GM03348 (cell line): ENCODE results near the gene FPGS.

ENCODE experiments used
- DNase-seq: peaks from one replicate; pipeline ENCODE4 v3.0.0; 2012; ENCODE audit warnings: low spot score

FPGS gene

DNA sequence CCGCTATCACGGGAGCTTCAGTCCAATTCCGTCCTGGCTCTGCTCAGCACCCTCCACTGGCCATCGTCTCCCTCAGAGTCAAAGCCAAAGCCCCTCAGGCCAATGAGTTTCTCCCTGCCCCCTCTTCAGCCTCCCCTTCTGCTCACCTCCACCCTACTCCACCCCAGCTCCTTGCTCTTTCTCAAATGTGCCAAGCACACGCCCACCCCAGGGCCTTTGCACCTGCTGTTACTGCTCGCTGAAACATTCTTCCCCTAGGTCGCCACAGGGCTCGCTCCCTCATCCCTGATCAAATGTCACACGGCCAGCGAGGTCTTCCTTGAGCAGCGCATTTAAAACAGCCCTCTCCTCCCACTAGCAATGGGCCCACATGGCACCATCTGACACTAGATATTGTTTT, 58.1 kb downstream of the FPGS start:
- no peak for DNase-seq

DNA sequence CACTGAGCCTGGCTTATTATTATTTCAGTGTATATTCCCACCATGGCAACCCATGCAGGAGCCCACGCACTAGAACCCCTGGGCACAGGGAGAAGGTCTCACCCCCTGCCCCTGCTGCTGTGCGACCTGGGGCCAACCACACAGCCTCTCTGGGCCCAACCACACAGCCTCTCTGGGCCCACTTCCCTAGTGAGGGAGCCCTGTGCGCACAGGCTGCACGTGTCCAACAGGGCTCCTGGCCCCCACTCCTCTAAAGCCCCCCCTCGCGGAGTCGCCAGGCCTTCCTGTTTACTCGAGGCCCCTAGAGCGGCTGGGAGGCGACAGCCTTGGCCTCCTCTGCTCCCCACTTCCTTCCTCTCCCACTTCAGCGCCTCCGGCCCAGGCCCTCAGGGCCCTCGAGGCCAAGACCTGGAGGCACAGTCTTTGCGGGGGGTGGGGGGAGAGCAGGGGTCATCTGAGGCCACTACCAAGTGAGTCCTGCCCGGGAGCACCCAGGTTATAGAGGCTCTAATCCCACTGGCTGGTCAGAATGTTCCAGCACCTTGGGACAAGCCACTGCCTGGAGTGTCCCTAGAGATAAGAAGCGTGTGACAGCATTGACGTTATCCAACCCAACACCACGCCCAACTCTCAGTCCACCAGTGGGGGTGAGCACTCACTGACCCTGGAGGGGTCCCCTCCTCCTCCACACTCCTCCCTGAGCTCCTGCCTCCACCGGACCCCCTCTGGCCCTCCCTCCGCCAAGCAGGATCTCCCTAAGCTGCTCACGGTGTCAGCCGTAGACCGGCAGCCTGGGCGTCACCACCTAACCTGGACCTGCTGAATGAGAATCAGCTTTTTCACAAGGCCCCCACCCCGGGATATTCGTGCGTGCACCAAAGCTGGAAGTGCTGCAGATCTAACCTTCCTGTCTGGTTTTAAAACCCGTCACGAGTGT, 59.7 kb downstream of the FPGS start:
- no peak for DNase-seq

DNA sequence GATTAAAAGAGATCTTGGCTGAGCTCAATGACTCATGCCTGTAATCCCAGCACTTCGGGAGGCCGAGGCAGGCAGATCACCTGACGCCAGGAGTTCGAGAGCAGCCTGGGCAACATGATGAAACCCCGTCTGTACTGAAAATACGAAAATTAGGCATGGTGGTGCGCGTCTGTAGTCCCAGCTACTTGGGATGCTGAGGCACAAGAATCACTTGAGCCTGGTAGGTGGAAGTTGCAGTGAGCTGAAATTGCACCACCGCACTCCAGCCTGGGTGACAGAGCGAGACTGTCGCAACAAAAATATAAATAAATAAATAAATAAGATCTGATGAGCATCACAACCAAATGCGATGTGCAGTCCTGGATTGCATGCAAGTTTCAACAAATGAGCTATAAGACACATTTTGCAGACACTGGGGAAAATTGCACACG, 60.5 kb downstream of the FPGS start:
- DNase-seq, result no peak
